ENCODE data around the gene DENND5B. TPM values are rescaled to one million over a fixed set of nuclear protein-coding genes. Genes with fewer than 3 reads are reported as not detected.

DENND5B gene
- total RNA-seq, 6 experiments from 2014 or later, result 12.6 to 18.4 (median 16.6) TPM

DNA sequence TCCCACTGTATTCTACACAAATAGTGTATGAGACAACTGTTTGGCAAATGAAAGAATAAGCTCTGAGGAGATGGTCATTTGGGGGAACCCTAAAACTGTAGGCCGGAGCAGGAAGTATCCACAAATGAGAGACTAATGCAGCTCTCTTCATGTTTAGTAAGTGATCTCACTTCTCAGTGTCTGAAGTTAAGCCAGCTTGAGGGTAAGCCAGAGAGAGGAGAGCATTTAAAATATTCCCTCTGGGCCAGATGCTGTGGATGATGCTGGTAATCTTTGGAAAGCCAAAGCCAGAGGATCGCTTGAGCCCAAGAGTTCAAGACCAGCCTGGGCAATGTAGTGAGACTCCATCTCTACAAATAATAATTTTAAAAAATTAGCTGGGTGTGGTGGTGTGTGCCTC lies 134.4 kb downstream of the DENND5B start:
- no peak for DNase-seq
- Histone ChIP-seq H3K9me3 (no peaks in the 10 kb centered on the region), H3K36me3 (peaks cover 0 to 9% (median 3%) of the 10 kb centered on the region in 4 donors), H3K27me3 (no peaks in the 10 kb centered on the region), H3K4me3 (no peak overlapping the region), H3K27ac (no peak overlapping the region), H3K4me1 (no peaks in the 10 kb centered on the region)
- TF ChIP-seq, protein P1, sequence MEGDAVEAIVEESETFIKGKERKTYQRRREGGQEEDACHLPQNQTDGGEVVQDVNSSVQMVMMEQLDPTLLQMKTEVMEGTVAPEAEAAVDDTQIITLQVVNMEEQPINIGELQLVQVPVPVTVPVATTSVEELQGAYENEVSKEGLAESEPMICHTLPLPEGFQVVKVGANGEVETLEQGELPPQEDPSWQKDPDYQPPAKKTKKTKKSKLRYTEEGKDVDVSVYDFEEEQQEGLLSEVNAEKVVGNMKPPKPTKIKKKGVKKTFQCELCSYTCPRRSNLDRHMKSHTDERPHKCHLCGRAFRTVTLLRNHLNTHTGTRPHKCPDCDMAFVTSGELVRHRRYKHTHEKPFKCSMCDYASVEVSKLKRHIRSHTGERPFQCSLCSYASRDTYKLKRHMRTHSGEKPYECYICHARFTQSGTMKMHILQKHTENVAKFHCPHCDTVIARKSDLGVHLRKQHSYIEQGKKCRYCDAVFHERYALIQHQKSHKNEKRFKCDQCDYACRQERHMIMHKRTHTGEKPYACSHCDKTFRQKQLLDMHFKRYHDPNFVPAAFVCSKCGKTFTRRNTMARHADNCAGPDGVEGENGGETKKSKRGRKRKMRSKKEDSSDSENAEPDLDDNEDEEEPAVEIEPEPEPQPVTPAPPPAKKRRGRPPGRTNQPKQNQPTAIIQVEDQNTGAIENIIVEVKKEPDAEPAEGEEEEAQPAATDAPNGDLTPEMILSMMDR (IDR thresholded peaks at IDR 0.05), result no peak
- TF ChIP-seq POLR2A (IDR thresholded peaks at IDR 0.05), result no peak
- 100% methylated on average over 2 of the region's 2 CpGs for WGBS (ENCODE audit: insufficient coverage, low coverage, low lambda C conversion rate, missing lambda C conversion rate)
- ATAC-seq, result no peak
- intact Hi-C loops (cut with DNase I), result no loop called here

DNA sequence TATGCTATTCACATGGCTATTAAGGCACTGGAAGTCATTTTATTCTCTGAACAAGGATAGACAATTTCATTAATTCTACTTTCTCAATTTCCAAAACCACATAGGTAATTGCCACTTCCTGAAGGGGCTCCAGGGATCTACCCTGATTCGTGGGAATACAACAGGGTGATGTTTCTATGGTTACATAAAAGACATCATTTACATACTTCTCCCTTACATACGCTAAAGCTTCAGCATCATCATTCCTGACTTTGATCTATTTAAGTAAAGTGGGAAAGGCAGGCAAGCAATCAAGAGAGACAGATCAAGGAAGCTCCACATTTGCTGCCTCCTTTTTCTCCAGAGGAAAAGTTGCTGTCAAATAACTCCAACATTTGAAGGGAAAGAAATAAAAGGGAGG lies 146.2 kb downstream of the DENND5B start:
- Histone ChIP-seq H3K36me3 (peaks cover 0 to 4% (median 0%) of the 10 kb centered on the region in 4 donors), H3K4me3 (no peak overlapping the region), H3K9me3 (no peaks in the 10 kb centered on the region), H3K27ac (no peak overlapping the region), H3K27me3 (no peaks in the 10 kb centered on the region), H3K4me1 (no peaks in the 10 kb centered on the region)
- intact Hi-C loops (cut with DNase I), result no loop called here
- DNase-seq (no peak), ATAC-seq (no peak)
- WGBS (ENCODE audit: insufficient coverage, low coverage, low lambda C conversion rate, missing lambda C conversion rate), result 77% methylated on average over 2 of the region's 2 CpGs
- no peak for TF ChIP-seq POLR2A (IDR thresholded peaks at IDR 0.05)
- TF ChIP-seq, protein P1 (IDR thresholded peaks at IDR 0.05), result no peak

DNA sequence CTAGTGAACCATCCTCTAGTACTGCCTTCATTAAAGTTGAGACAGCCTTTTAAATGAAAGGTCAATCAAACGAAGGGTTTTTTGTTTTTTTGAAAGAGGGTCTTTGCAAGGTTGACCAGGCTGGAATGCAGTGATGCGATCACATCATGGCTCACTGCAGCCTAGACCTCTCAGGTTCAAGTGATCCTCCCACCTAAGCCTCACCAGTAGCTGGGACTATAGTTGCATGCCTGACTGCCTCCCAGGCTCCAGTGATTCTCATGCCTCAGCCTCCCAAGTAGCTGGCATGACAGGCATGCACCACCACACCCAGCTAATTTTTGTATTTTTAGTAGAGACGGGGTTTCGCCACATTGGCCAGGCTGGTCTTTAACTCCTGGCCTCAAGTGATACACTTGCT lies 150.3 kb downstream of the DENND5B start:
- DNase-seq (no peak), ATAC-seq (no peak)
- no peak overlapping the region for H3K4me3 ChIP-seq
- H3K9me3 ChIP-seq, result no peaks in the 10 kb centered on the region
- no peaks in the 10 kb centered on the region for H3K4me1 ChIP-seq
- intact Hi-C loops (cut with DNase I), result no loop called here
- no peaks in the 10 kb centered on the region for H3K27me3 ChIP-seq
- no peak overlapping the region for H3K27ac ChIP-seq
- WGBS (ENCODE audit: insufficient coverage, low coverage, low lambda C conversion rate, missing lambda C conversion rate), result 90% methylated on average over 4 of the region's 4 CpGs
- H3K36me3 ChIP-seq, result no peaks in the 10 kb centered on the region
- TF ChIP-seq, protein P1 (IDR thresholded peaks at IDR 0.05), result no peak
- TF ChIP-seq POLR2A (IDR thresholded peaks at IDR 0.05), result no peak

DNA sequence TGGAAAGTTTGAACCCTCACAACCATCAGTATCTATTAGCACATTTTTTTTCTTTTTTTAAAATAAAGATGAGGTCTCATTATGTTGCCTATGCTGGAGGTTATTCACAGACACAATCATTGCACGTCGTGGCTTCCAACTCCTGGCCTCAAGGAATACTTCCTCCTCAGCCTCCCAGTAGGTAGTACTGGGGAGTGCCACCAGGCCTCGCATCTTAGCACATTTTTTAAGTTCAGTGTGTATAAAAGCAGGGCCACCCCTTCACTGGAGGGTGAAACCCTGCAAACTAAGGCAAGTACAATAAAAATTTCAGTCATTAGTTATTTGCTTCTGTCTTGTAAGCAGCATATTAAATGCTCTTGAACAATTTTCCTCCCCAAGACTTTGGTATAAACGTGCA lies 150.8 kb downstream of the DENND5B start:
- no peaks in the 10 kb centered on the region for H3K4me1 ChIP-seq
- H3K27ac ChIP-seq, result no peak overlapping the region
- H3K4me3 ChIP-seq, result no peak overlapping the region
- intact Hi-C loops (cut with DNase I), result no loop called here
- DNase-seq, result no peak
- 92% methylated on average over 4 of the region's 4 CpGs for WGBS (ENCODE audit: insufficient coverage, low coverage, low lambda C conversion rate, missing lambda C conversion rate)
- H3K36me3 ChIP-seq, result no peaks in the 10 kb centered on the region
- H3K27me3 ChIP-seq, result no peaks in the 10 kb centered on the region
- H3K9me3 ChIP-seq, result no peaks in the 10 kb centered on the region
- no peak for ATAC-seq
- no peak for TF ChIP-seq POLR2A (IDR thresholded peaks at IDR 0.05)
- TF ChIP-seq, protein P1 (IDR thresholded peaks at IDR 0.05), result no peak

DNA sequence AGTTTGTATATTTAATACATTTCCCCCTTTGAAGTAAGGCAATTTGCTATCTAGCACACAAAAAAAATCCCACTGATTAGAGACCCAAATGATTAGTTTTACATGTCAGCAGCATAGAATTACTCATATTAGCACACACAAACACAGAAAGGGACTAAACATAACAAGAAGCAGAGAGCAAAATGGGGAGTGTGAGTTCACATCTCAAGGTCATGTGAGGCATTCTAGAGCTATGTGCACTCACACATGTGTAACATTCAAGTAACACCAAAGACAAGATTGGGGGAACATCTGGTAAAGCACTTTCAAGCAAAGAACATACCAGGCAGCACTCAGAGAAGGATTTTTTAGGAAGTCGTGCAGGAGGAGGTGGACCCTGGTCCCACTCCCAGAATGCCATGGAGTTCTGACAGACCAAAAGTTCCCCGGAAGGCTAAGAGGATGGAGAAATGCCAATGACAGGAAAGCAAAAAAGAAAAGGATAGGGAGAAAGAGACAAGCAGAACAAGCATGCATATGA lies 159.2 kb downstream of the DENND5B start:
- intact Hi-C loops (cut with DNase I), result no loop called here
- Histone ChIP-seq H3K4me1 (peaks cover 0 to 2% (median 0%) of the 10 kb centered on the region in 4 donors), H3K27me3 (no peaks in the 10 kb centered on the region), H3K36me3 (no peaks in the 10 kb centered on the region), H3K9me3 (no peaks in the 10 kb centered on the region), H3K27ac (no peak overlapping the region), H3K4me3 (no peak overlapping the region)
- 67% methylated on average over 2 of the region's 2 CpGs for WGBS (ENCODE audit: insufficient coverage, low coverage, low lambda C conversion rate, missing lambda C conversion rate)
- ATAC-seq (no peak), DNase-seq (no peak)
- TF ChIP-seq POLR2A (IDR thresholded peaks at IDR 0.05), result no peak
- TF ChIP-seq, protein P1 (IDR thresholded peaks at IDR 0.05), result no peak

All from right lobe of liver (tissue), 6 donors.